HG03460 (cell line): ENCODE results near the gene MROH2A.
"Not testable (repeated sequence)": the region's sequence is repeated elsewhere in the genome, so short reads cannot be mapped to it uniquely, and the experiment has no call there.

Source experiments
- ATAC-seq: cut with Tn5 transposase; IDR thresholded peaks from one replicate; pipeline ENCODE4 v1.9.1; 2021; ENCODE audit not compliant: unreplicated experiment

The MROH2A gene

GRCh38 chr2:233778030-233778429, at the start of gene MROH2A:
MROH2A (plus strand) TSS chr2:233778330; CDS start chr2:233779359, 1,029 bp downstream.
- no peak for ATAC-seq

GRCh38 chr2:233728723-233729301, 49.3 kb upstream of the MROH2A start, which contains the start of gene UGT1A3:
UGT1A3 (plus strand) TSS chr2:233729042; CDS start chr2:233729127, 85 bp downstream.
- ATAC-seq: no peak

GRCh38 chr2:233736868-233737653, 41.1 kb upstream of the MROH2A start:
- ATAC-seq: not testable (repeated sequence)

GRCh38 chr2:233740870-233741269, 37.3 kb upstream of the MROH2A start:
- no peak for ATAC-seq

- no peak for ATAC-seq
Measured at GRCh38 chr2:233743464-233744259, 34.5 kb upstream of the MROH2A start.

GRCh38 chr2:233745073-233745755, 32.9 kb upstream of the MROH2A start:
- no peak for ATAC-seq

- not testable (repeated sequence) for ATAC-seq
Measured at GRCh38 chr2:233745838-233746237, 32.3 kb upstream of the MROH2A start.

- no peak for ATAC-seq
Measured at GRCh38 chr2:233746475-233747282, 31.5 kb upstream of the MROH2A start.

- ATAC-seq: no peak
Measured at GRCh38 chr2:233747283-233747544, 30.9 kb upstream of the MROH2A start.

- not testable (repeated sequence) for ATAC-seq
Measured at GRCh38 chr2:233750689-233751088, 27.4 kb upstream of the MROH2A start.

- ATAC-seq: not testable (repeated sequence)
Measured at GRCh38 chr2:233751212-233752009, 26.7 kb upstream of the MROH2A start.

GRCh38 chr2:233754872-233755611, 23.1 kb upstream of the MROH2A start:
- no peak for ATAC-seq

- ATAC-seq: no peak
Measured at GRCh38 chr2:233756429-233757081, 21.6 kb upstream of the MROH2A start.

- no peak for ATAC-seq
Measured at GRCh38 chr2:233758141-233758540, 20.0 kb upstream of the MROH2A start.

GRCh38 chr2:233758849-233759248, 19.3 kb upstream of the MROH2A start:
- no peak for ATAC-seq

- no peak for ATAC-seq
Measured at GRCh38 chr2:233760043-233760442, 18.1 kb upstream of the MROH2A start, which contains the start of gene UGT1A1. UGT1A1 (plus strand) TSS chr2:233760270; CDS start chr2:233760288, 18 bp downstream.

GRCh38 chr2:233761040-233761769, 16.9 kb upstream of the MROH2A start:
- ATAC-seq: no peak

- no peak for ATAC-seq
Measured at GRCh38 chr2:233764264-233764663, 13.9 kb upstream of the MROH2A start.
